ENCODE results near the gene SPARC.

DNA sequence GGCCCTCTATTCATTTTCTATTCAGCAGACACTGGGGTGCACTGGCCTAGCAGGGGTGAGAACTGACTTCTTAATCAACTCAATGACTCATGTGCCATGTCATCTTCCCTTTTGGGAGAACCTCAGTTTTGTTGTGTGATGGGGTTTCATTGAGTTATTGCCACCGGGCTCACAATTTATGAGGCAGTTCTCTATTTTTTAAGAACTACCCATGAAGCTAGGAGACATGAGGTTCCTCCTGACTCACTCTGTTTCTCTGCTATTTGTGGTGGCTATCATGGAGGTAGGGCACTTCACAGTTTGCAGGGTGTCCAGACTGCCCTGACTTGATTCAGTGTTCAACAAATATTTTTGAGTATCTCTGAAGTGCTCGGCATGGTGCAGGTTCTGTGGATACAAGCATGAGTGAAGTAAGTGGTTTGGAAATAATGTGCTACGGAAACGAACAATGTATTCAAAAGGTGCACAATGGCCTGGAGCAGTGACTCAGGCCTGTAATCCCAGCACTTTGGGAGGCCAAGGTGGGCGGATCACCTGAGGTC lies 39.3 kb downstream of the SPARC start:
- no peak for TF ChIP-seq POLR2AphosphoS5 (IDR thresholded peaks at IDR 0.05; ENCODE audit: borderline replicate concordance, low read depth, low read length)
- TF ChIP-seq EZH2 (IDR thresholded peaks at IDR 0.05) = no peak

Measured in SK-N-MC (cell line).